Measurements from ENCODE around the gene SLC22A5. TPM values are rescaled to one million over a fixed set of nuclear protein-coding genes. Genes with fewer than 3 reads are reported as not detected.

Gene SLC22A5
- total and polyA plus RNA-seq, 7 experiments from 2014 or later = 1.8 to 10.8 (median 6.9) TPM

DNA sequence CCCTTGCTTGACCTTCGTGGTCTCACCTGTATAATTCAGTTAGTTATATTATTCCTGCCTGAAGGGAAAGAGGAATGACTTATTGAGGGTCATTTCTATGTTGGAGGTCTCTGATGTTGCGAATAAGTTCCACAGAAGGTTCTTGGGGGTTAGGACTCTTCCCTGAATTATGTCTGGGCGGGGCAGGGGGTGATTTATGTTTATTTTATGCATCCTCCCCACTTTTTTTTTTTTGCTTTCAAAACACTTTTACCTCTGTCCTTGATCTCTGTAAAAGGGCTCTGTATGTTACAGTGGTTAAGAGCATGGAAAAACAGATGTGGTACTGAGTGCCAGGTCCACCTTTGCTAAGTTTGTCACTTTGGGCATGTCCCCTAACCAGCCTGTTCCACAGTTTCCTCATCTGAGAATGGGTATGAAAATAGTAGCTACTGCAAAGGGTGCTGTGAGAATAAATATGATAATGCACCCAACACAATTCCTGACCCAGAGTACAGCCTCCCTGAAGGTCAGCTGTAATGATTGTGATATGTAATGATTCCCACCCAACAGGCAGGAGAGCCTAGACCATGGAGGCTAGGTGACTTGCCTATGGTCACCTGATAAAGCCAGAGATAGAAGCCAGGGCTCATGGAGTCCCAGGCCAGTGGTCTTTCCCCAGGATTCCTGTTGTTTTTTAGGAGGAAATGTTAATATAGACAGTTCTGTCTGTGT lies 54.8 kb downstream of the SLC22A5 start:
- Histone ChIP-seq H3K9me3 (ENCODE audit: control insufficient read depth in 2 of 3, low read length in 3 of 3) (no peaks in the 10 kb centered on the region), H3K36me3 (ENCODE audit: control insufficient read depth in 2 of 3, insufficient read depth in 3 of 3, low read length in 3 of 3) (peaks cover 0 to 12% (median 0%) of the 10 kb centered on the region in 3 experiments), H3K4me3 (ENCODE audit: low read length) (peak overlapping the region; percentile 7), H3K4me1 (ENCODE audit: control insufficient read depth in 2 of 2, insufficient read depth in 2 of 2, low read length in 2 of 2) (peaks cover 96 to 98% of the 10 kb centered on the region in 2 donors), H3K27me3 (ENCODE audit: control insufficient read depth in 2 of 2, insufficient read depth in 2 of 2, low read length in 2 of 2) (no peaks in the 10 kb centered on the region), H3K27ac (ENCODE audit: low read depth, low read length) (peak overlapping the region; percentile 83)
- ATAC-seq (no peak), DNase-seq (no peak)
- Mint-ChIP-seq H3K36me3 (peaks cover 0 to 55% (median 8%) of the 10 kb centered on the region in 5 donors), H3K9me3 (no peaks in the 10 kb centered on the region), H3K27ac (peak overlapping the region; percentile 38 to 99 (median 96)), H3K4me3 (peak overlapping the region in 8 of 10 donors; percentile 12 to 92 (median 63)), H3K4me1 (peaks cover 84 to 98% (median 97%) of the 10 kb centered on the region in 7 donors), H3K27me3 (no peaks in the 10 kb centered on the region)
- ChIA-PET POLR2A (interaction anchor here (0.6 to 11.5 kb wide), 14 partner anchors 7 to 71 kb away, joined by 3 to 182 read pairs (median 18); partner anchors contain the start of gene IRF1), CTCF (interaction anchor here (0.8 to 5.0 kb wide), 7 partner anchors 14 to 76 kb away, joined by 3 to 27 read pairs (median 8); partner anchors contain the start of gene IRF1)
- intact Hi-C loops (cut with micrococcal nuclease) = loop anchor here in 1 of 2 donors (2.0 to 10.0 kb wide), 2 partner anchors 72 to 790 kb away; partner anchors contain the start of gene RAPGEF6

DNA sequence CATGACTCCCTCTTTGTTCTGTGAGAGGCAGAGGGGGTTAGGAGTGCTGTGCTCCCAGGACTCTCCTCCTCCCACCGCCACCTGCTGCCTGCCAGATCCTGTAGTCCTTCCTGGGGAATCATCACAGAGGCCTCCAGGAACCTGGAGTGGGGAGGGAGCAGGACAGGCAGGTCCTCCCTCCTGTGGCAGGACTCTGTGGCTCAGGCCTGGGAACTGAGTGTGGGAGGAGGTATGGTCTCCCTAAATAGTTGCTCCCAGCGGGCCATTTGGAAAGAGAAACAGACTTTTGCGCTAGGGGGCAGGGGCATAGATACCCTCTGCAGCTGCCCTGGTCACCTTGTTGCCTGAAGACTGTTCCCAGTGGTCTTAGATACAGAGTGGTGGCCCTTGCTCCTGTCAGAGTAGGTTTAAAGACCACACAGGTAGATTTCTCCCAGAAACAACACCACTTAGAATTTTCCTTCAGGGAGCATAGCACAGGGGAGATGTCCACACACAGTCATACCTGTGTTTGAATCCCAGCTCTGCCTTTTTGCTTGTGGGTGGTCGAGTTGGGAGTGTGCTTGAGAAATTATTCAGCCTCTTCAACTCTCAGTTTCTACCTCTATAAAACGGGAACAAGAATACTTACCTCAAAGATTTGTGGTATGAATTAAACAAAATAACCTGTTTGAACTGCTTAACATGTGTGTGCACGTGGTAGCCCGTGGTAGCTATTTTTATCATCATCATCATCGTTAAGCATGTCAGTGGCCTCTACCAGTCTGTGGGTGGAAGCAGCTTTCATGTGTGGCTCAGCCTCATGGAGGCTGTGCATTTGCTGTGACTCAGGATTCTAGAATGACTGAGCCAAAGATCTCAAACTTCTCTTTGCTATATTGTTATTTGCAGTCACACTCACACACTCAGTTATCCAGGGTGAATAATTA lies 55.8 kb downstream of the SLC22A5 start:
- Mint-ChIP-seq H3K27ac (peak overlapping the region; percentile 88 to 99 (median 96)), H3K36me3 (peaks cover 0 to 58% (median 8%) of the 10 kb centered on the region in 5 donors), H3K4me3 (peak overlapping the region; percentile 46 to 92 (median 71)), H3K4me1 (peaks cover 85 to 98% (median 97%) of the 10 kb centered on the region in 7 donors), H3K27me3 (no peaks in the 10 kb centered on the region), H3K9me3 (no peaks in the 10 kb centered on the region)
- DNase-seq (peak in 8 of 9 donors; percentile 56 to 82 (median 69)), ATAC-seq (peak; percentile 77)
- ChIA-PET POLR2A (interaction anchor here (1.1 to 11.5 kb wide), 16 partner anchors 8 to 70 kb away, joined by 3 to 182 read pairs (median 21); partner anchors contain the start of gene IRF1), CTCF (interaction anchor here (0.7 to 5.0 kb wide), 13 partner anchors 8 to 70 kb away, joined by 3 to 27 read pairs (median 7); partner anchors contain the start of gene IRF1)
- Histone ChIP-seq H3K36me3 (ENCODE audit: control insufficient read depth in 2 of 3, insufficient read depth in 3 of 3, low read length in 3 of 3) (peaks cover 0 to 12% (median under 1%) of the 10 kb centered on the region in 3 experiments), H3K4me1 (ENCODE audit: control insufficient read depth in 2 of 2, insufficient read depth in 2 of 2, low read length in 2 of 2) (peaks cover 96 to 98% of the 10 kb centered on the region in 2 donors), H3K27me3 (ENCODE audit: control insufficient read depth in 2 of 2, insufficient read depth in 2 of 2, low read length in 2 of 2) (no peaks in the 10 kb centered on the region), H3K27ac (ENCODE audit: low read depth, low read length) (peak overlapping the region; percentile 83), H3K9me3 (ENCODE audit: control insufficient read depth in 2 of 3, low read length in 3 of 3) (no peaks in the 10 kb centered on the region), H3K4me3 (ENCODE audit: low read length) (peak overlapping the region; percentile 7)
- intact Hi-C loops (cut with micrococcal nuclease) = loop anchor here in 1 of 2 donors (1.0 to 10.0 kb wide), 3 partner anchors 48 to 790 kb away; partner anchors contain the start of gene RAPGEF6

DNA sequence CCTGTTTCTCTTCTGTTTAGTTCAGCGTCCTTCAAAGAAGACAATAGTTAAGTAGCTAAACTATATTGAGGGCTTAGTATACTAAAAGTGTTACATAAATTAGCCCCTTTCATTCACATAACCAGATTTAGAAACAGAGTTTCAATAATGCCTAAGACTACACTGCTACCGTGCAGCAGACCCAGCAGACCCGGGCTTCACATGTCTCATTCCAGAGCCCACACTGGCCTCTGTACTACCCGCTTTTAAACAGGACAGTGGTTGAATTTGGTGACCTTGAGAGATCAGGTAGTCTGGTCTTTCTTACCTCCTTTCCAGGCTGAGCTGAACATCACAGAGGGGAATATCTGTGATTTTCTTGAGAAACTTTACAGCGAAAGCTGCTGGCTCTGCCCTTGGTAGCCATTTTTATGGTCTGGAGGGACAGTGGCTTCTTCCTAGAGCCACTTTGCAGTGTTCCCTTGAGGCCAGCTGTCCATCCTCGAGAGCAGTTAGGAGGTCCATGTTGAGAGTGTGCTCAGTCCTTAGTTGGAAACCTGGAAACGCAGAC lies 56.5 kb downstream of the SLC22A5 start:
- peak overlapping the region; percentile 41 for H3K4me3 ChIP-seq (ENCODE audit: low read length)
- peaks cover 0 to 12% (median 4%) of the 10 kb centered on the region in 3 experiments for H3K36me3 ChIP-seq (ENCODE audit: control insufficient read depth in 2 of 3, insufficient read depth in 3 of 3, low read length in 3 of 3)
- H3K27ac Mint-ChIP-seq = peak overlapping the region; percentile 88 to 99 (median 96)
- no peaks in the 10 kb centered on the region for H3K27me3 ChIP-seq (ENCODE audit: control insufficient read depth in 2 of 2, insufficient read depth in 2 of 2, low read length in 2 of 2)
- POLR2A ChIA-PET = interaction anchor here (1.1 to 11.5 kb wide), 16 partner anchors 8 to 69 kb away, joined by 3 to 182 read pairs (median 18); partner anchors contain the start of gene IRF1
- intact Hi-C loops (cut with micrococcal nuclease) = loop anchor here in 1 of 2 donors (1.0 to 10.0 kb wide), 6 partner anchors 15 to 791 kb away; partner anchors contain the start of genes IRF1 and RAPGEF6
- H3K4me3 Mint-ChIP-seq = peak overlapping the region; percentile 46 to 92 (median 72)
- DNase-seq (no peak), ATAC-seq (no peak)
- peaks cover 97 to 98% of the 10 kb centered on the region in 2 donors for H3K4me1 ChIP-seq (ENCODE audit: control insufficient read depth in 2 of 2, insufficient read depth in 2 of 2, low read length in 2 of 2)
- H3K27me3 Mint-ChIP-seq = no peaks in the 10 kb centered on the region
- H3K4me1 Mint-ChIP-seq = peaks cover 80 to 98% (median 97%) of the 10 kb centered on the region in 7 donors
- CTCF ChIA-PET = interaction anchor here (0.7 to 5.0 kb wide), 14 partner anchors 9 to 72 kb away, joined by 3 to 27 read pairs (median 7); partner anchors contain the start of gene IRF1
- no peaks in the 10 kb centered on the region for H3K9me3 ChIP-seq (ENCODE audit: control insufficient read depth in 2 of 3, low read length in 3 of 3)
- H3K36me3 Mint-ChIP-seq = peaks cover 0 to 56% (median 6%) of the 10 kb centered on the region in 5 donors
- no peaks in the 10 kb centered on the region for H3K9me3 Mint-ChIP-seq
- peak overlapping the region; percentile 83 for H3K27ac ChIP-seq (ENCODE audit: low read depth, low read length)

DNA sequence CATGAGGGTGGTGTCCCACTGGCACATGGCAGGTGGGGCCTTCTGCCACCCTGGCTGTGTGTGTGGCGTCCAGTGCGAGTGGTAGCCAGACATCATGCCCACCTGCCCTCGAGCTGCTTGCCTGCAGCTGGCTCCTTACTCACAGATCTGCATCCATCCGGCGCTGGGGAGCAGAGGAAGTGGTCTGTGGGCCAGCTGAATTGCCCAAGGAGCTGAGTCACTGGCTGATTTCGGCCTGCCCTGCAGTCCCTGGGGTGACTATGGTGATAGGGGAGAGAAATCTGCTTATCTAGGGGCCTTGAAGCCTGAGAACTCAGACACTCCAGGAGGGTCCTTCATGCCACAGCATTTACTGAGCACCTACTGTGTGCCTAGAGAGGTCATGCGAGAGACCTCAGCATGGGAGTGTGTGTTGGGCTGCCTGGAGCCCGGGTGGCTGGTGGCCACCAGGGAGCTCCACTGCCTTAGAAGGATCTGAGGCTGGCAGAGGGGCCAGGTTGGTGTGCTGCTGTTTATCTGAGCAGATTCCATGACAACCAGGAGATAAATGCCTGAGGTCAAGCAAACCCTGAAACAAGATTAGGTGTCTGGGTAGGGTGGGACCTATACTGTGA lies 57.1 kb downstream of the SLC22A5 start:
- ATAC-seq (peak; percentile 63), DNase-seq (peak in 3 of 9 donors; percentile 26 to 71 (median 29))
- Mint-ChIP-seq H3K27me3 (no peaks in the 10 kb centered on the region), H3K4me1 (peaks cover 78 to 98% (median 97%) of the 10 kb centered on the region in 7 donors), H3K36me3 (peaks cover 0 to 56% (median 7%) of the 10 kb centered on the region in 5 donors), H3K27ac (peak overlapping the region; percentile 88 to 99 (median 97)), H3K9me3 (peaks cover 0 to 2% (median 0%) of the 10 kb centered on the region in 11 donors), H3K4me3 (peak overlapping the region; percentile 60 to 92 (median 75))
- Histone ChIP-seq H3K4me1 (ENCODE audit: control insufficient read depth in 2 of 2, insufficient read depth in 2 of 2, low read length in 2 of 2) (peaks cover 97 to 98% of the 10 kb centered on the region in 2 donors), H3K4me3 (ENCODE audit: low read length) (peak overlapping the region; percentile 41), H3K27me3 (ENCODE audit: control insufficient read depth in 2 of 2, insufficient read depth in 2 of 2, low read length in 2 of 2) (no peaks in the 10 kb centered on the region), H3K9me3 (ENCODE audit: control insufficient read depth in 2 of 3, low read length in 3 of 3) (no peaks in the 10 kb centered on the region), H3K27ac (ENCODE audit: low read depth, low read length) (peak overlapping the region; percentile 83), H3K36me3 (ENCODE audit: control insufficient read depth in 2 of 3, insufficient read depth in 3 of 3, low read length in 3 of 3) (peaks cover 0 to 12% (median 4%) of the 10 kb centered on the region in 3 experiments)
- CTCF ChIA-PET = interaction anchor here (0.6 to 5.0 kb wide), 19 partner anchors 9 to 71 kb away, joined by 3 to 27 read pairs (median 6); partner anchors contain the start of gene IRF1
- intact Hi-C loops (cut with micrococcal nuclease) = loop anchor here (1.0 to 10.0 kb wide), 11 partner anchors 7 to 792 kb away; partner anchors contain the start of genes IRF1 (in 2 of the 2) and RAPGEF6 (in 1 of the 2)
- POLR2A ChIA-PET = interaction anchor here (0.9 to 11.5 kb wide), 18 partner anchors 9 to 69 kb away, joined by 3 to 182 read pairs (median 15); partner anchors contain the start of gene IRF1

Data from naive thymus-derived CD4-positive, alpha-beta T cell (primary cell).